ENCODE results near the gene FBXO2. TPM values are rescaled to one million over a fixed set of nuclear protein-coding genes. Genes with fewer than 3 reads are reported as not detected.

FBXO2 gene
- polyA plus RNA-seq, 1 donor (not counting 4 experiments of a cell fraction or from before 2014, with no cell fraction given), result 42.2 TPM

- peak; percentile 65 for TF ChIP-seq EZH2 (IDR thresholded peaks at IDR 0.05; ENCODE audit: low read length)
- no peak for TF ChIP-seq CTCF (optimal IDR thresholded peaks at IDR 0.05 in 1 of 3, IDR thresholded peaks at IDR 0.05 in 1 of 3, conservative IDR thresholded peaks at IDR 0.05 in 1 of 3; ENCODE audit: extremely low read depth in 1 of 3, insufficient read depth in 2 of 3, low read length in 3 of 3)
- no peak overlapping the region for H3K27ac ChIP-seq (ENCODE audit: control insufficient read depth, insufficient read depth, low read length)
- H2AFZ ChIP-seq (ENCODE audit: control insufficient read depth, low read length), result no peak overlapping the region
- H3K9me3 ChIP-seq (ENCODE audit: control insufficient read depth, low read depth, low read length), result no peaks in the 10 kb centered on the region
- no peaks in the 10 kb centered on the region for H3K36me3 ChIP-seq (ENCODE audit: control insufficient read depth in 2 of 2, extremely low read depth in 1 of 2, insufficient read depth in 2 of 2, low read length in 2 of 2)
- H3K9me1 ChIP-seq (ENCODE audit: control insufficient read depth, extremely low read depth, insufficient read depth, low read length), result no peaks in the 10 kb centered on the region
- H4K20me1 ChIP-seq (ENCODE audit: control insufficient read depth, extremely low read depth, insufficient read depth, low read length), result no peaks in the 10 kb centered on the region
- DNase-seq (ENCODE audit: low read depth, low spot score), result no peak
- FAIRE-seq, result no peak
- H3K4me1 ChIP-seq (ENCODE audit: control insufficient read depth, extremely low read depth, insufficient read depth, low read length), result peaks cover 3% of the 10 kb centered on the region
- H3K4me2 ChIP-seq (ENCODE audit: control insufficient read depth, extremely low read depth, insufficient read depth, low read depth, low read length), result no peak overlapping the region
- no peaks in the 10 kb centered on the region for H3K79me2 ChIP-seq (ENCODE audit: control insufficient read depth, insufficient read depth, low read length)
- peaks cover 53% of the 10 kb centered on the region for H3K27me3 ChIP-seq (ENCODE audit: control insufficient read depth, extremely low read depth, insufficient read depth, low read length)
- H3K4me3 ChIP-seq (ENCODE audit: control insufficient read depth in 2 of 3, extremely low read depth in 1 of 3, insufficient read depth in 2 of 3, low read depth in 1 of 3, low read length in 3 of 3), result no peak overlapping the region
- dilution Hi-C loops (cut with MboI; ENCODE audit: extremely low pct_ligation_motif_present, low sequenced_read_pairs), result no loop called here
- H3K9ac ChIP-seq (ENCODE audit: control insufficient read depth, extremely low read depth, insufficient read depth, low read length), result no peak overlapping the region
These were observed 48.0 kb upstream of the FBXO2 start for GRCh38 chr1:11701981-11702803.

- Histone ChIP-seq H4K20me1 (ENCODE audit: control insufficient read depth, extremely low read depth, insufficient read depth, low read length) (no peaks in the 10 kb centered on the region), H3K4me3 (ENCODE audit: control insufficient read depth in 2 of 3, extremely low read depth in 1 of 3, insufficient read depth in 2 of 3, low read depth in 1 of 3, low read length in 3 of 3) (no peak overlapping the region), H3K4me2 (ENCODE audit: control insufficient read depth, extremely low read depth, insufficient read depth, low read depth, low read length) (no peak overlapping the region), H3K9me3 (ENCODE audit: control insufficient read depth, low read depth, low read length) (no peaks in the 10 kb centered on the region), H3K79me2 (ENCODE audit: control insufficient read depth, insufficient read depth, low read length) (no peaks in the 10 kb centered on the region), H3K9ac (ENCODE audit: control insufficient read depth, extremely low read depth, insufficient read depth, low read length) (no peak overlapping the region), H3K4me1 (ENCODE audit: control insufficient read depth, extremely low read depth, insufficient read depth, low read length) (peaks cover 3% of the 10 kb centered on the region), H3K27me3 (ENCODE audit: control insufficient read depth, extremely low read depth, insufficient read depth, low read length) (peaks cover 58% of the 10 kb centered on the region), H2AFZ (ENCODE audit: control insufficient read depth, low read length) (no peak overlapping the region), H3K36me3 (ENCODE audit: control insufficient read depth in 2 of 2, extremely low read depth in 1 of 2, insufficient read depth in 2 of 2, low read length in 2 of 2) (no peaks in the 10 kb centered on the region), H3K27ac (ENCODE audit: control insufficient read depth, insufficient read depth, low read length) (no peak overlapping the region), H3K9me1 (ENCODE audit: control insufficient read depth, extremely low read depth, insufficient read depth, low read length) (no peaks in the 10 kb centered on the region)
- FAIRE-seq, result no peak
- no peak for DNase-seq (ENCODE audit: low read depth, low spot score)
- no peak for TF ChIP-seq CTCF (optimal IDR thresholded peaks at IDR 0.05 in 1 of 3, IDR thresholded peaks at IDR 0.05 in 1 of 3, conservative IDR thresholded peaks at IDR 0.05 in 1 of 3; ENCODE audit: extremely low read depth in 1 of 3, insufficient read depth in 2 of 3, low read length in 3 of 3)
- no peak for TF ChIP-seq EZH2 (IDR thresholded peaks at IDR 0.05; ENCODE audit: low read length)
- dilution Hi-C loops (cut with MboI; ENCODE audit: extremely low pct_ligation_motif_present, low sequenced_read_pairs), result no loop called here
These were observed 47.3 kb upstream of the FBXO2 start for GRCh38 chr1:11701551-11701961.

All from keratinocyte (primary cell).